OCI-LY7 (cell line): Measurements from ENCODE around the gene GNB5. TPM values are rescaled to one million over a fixed set of nuclear protein-coding genes. Genes with fewer than 3 reads are reported as not detected.
A peak's percentile ranks its signal among the peaks of the same experiment; 100 is the strongest.

Source experiments
- BruUV-seq: library from RNA; stranded (reverse); fragments of 400-500 nt; replicated peaks from 2 replicates; lab custom pipeline; 2021; lab: Mats Ljungman, UMichigan
- CTCF ChIA-PET: fragments of 300-600 bp; sonication (Branson Sonifier 250); formaldehyde crosslinking; loops from one replicate; lab custom pipeline; 2022; ENCODE audit warnings: antibody characterized with exemption; ENCODE audit not compliant: unreplicated experiment; lab: Charles Lee
- POLR2A ChIA-PET: fragments of 300-600 bp; sonication (Branson Sonifier 250); formaldehyde crosslinking; loops from one replicate; lab custom pipeline; 2022; ENCODE audit warnings: antibody characterized with exemption; lab: Charles Lee
- DNase-seq: peaks from one replicate; pipeline ENCODE4 v3.0.0-alpha.2; 2015; ENCODE audit warnings: low spot score
- H2AFZ ChIP-seq: fragments of 200-600 bp; sonication (generic), shearing (Covaris generic); 2 replicates; pipeline ENCODE4 v1.6.1; 2014; ENCODE audit warnings: mild to moderate bottlenecking, antibody characterized with exemption, low read length, moderate library complexity
- H3K27ac ChIP-seq: fragments of 200-600 bp; sonication (generic); 2 replicates; pipeline ENCODE4 v1.5.1; 2014; ENCODE audit warnings: mixed run types, low read depth, mild to moderate bottlenecking, moderate library complexity, low read length, inconsistent platforms; ENCODE audit not compliant: poor library complexity, severe bottlenecking
- H3K36me3 ChIP-seq: fragments of 200-600 bp; sonication (generic); 2 replicates; pipeline ENCODE4 v1.6.1; 2014; ENCODE audit warnings: mild to moderate bottlenecking, antibody characterized with exemption, low read length, moderate library complexity, mixed read lengths; ENCODE audit not compliant: insufficient read depth
- H3K4me1 ChIP-seq: fragments of 200-600 bp; sonication (generic); 2 replicates; pipeline ENCODE4 v1.5.1; 2014; ENCODE audit warnings: mild to moderate bottlenecking, low read length; ENCODE audit not compliant: insufficient read depth, poor library complexity, severe bottlenecking
- H3K4me2 ChIP-seq: fragments of 200-600 bp; sonication (generic); 2 replicates; pipeline ENCODE4 v1.6.1; 2014; ENCODE audit warnings: mild to moderate bottlenecking, low read length
- H3K4me3 ChIP-seq: fragments of 200-600 bp; sonication (generic); 2 replicates; pipeline ENCODE4 v1.5.1; 2014; ENCODE audit warnings: mild to moderate bottlenecking, low read depth, low read length; ENCODE audit not compliant: poor library complexity, severe bottlenecking
- H3K79me2 ChIP-seq: fragments of 200-600 bp; sonication (generic); 2 replicates; pipeline ENCODE4 v1.6.1; 2016; ENCODE audit warnings: low read depth, mild to moderate bottlenecking, low read length, moderate library complexity, mixed read lengths; ENCODE audit not compliant: insufficient read depth
- H3K9me2 ChIP-seq: fragments of 200-600 bp; sonication (generic); 2 replicates; pipeline ENCODE4 v1.6.1; 2016; ENCODE audit warnings: mild to moderate bottlenecking, low read length, mixed read lengths; ENCODE audit not compliant: insufficient read depth
- H3K9me3 ChIP-seq: fragments of 200-600 bp; sonication (generic); 2 replicates; pipeline ENCODE4 v1.6.1; 2014; ENCODE audit warnings: mild to moderate bottlenecking, mixed run types, low read length, mixed read lengths
- H4K20me1 ChIP-seq: fragments of 200-600 bp; sonication (generic); 2 replicates; pipeline ENCODE4 v1.6.1; 2014; ENCODE audit warnings: mild to moderate bottlenecking, antibody characterized with exemption, low read length, moderate library complexity, mixed read lengths; ENCODE audit not compliant: insufficient read depth
- EZH2phosphoT487 ChIP-seq: fragments of 200-600 bp; sonication (generic); IDR thresholded peaks from 2 replicates; pipeline ENCODE4 v1.6.1; 2018; ENCODE audit warnings: low read depth, borderline replicate concordance, mild to moderate bottlenecking, mixed run types, antibody characterized with exemption, low read length, moderate library complexity, mixed read lengths
- intact Hi-C: fragments of 100-400 bp; cut with micrococcal nuclease; formaldehyde crosslinking; loops from one replicate; pipeline ENCODE4 v1.10.0; 2022; ENCODE audit not compliant: unreplicated experiment
- total RNA-seq, 2 experiments: library from RNA; depleted of rRNA in 1 of 2; stranded (reverse); fragments of >200 nt in 1 of 2; shearing (Covaris generic) in 1 of 2; gene quantifications; 2 replicates each; pipeline ENCODE4 v1.2.3, GENCODE V29; 2014 to 2022
- TF ChIP-seq, protein P1 (sequence below): fragments of 200-600 bp; sonication (generic); conservative IDR thresholded peaks from 2 replicates; pipeline ENCODE4 v1.5.1; 2014; ENCODE audit warnings: mild to moderate bottlenecking, antibody characterized with exemption, low read length, moderate library complexity, mixed read lengths

Gene GNB5
- total RNA-seq, 2 experiments from 2014 or later: 49.0 to 53.9 TPM

DNA sequence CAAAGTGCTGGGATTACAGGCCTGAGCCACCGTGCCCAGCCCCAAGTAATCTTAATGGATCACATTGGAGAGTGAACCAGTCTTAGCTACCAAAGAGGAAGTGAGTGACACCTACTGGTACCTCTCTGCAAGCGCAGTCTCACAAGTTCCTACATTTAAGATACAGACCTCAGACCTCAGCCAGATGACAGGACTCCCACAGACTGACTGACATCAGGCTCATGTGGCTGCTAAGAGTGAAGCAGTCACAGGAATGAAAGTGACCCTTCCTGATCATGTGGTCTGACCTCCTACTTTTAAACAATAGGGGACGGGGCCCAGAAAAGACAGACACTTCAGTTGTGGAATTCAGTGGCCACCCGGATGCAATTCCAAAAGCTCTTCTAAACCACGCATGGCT lies 36.3 kb upstream of the GNB5 start:
- Histone ChIP-seq H3K9me3 (no peaks in the 10 kb centered on the region), H4K20me1 (no peaks in the 10 kb centered on the region), H3K27ac (peak overlapping the region; percentile 20), H3K36me3 (peaks cover 55% of the 10 kb centered on the region), H2AFZ (no peak overlapping the region), H3K9me2 (no peaks in the 10 kb centered on the region), H3K4me2 (peak overlapping the region; percentile 22; the same call in 1 of the 2 replicates), H3K4me3 (no peak overlapping the region), H3K4me1 (peaks cover 90% of the 10 kb centered on the region), H3K79me2 (peaks cover 53% of the 10 kb centered on the region)
- intact Hi-C loops: loop anchor here (1.0 kb wide), 2 partner anchors 10 to 44 kb away; no protein-coding TSS in a partner anchor
- POLR2A ChIA-PET: interaction anchor here (0.7 to 8.4 kb wide), 7 partner anchors 6 to 62 kb away, joined by 3 to 167 read pairs (median 4); no protein-coding TSS in a partner anchor
- DNase-seq: peak; percentile 92
- TF ChIP-seq, protein P1, sequence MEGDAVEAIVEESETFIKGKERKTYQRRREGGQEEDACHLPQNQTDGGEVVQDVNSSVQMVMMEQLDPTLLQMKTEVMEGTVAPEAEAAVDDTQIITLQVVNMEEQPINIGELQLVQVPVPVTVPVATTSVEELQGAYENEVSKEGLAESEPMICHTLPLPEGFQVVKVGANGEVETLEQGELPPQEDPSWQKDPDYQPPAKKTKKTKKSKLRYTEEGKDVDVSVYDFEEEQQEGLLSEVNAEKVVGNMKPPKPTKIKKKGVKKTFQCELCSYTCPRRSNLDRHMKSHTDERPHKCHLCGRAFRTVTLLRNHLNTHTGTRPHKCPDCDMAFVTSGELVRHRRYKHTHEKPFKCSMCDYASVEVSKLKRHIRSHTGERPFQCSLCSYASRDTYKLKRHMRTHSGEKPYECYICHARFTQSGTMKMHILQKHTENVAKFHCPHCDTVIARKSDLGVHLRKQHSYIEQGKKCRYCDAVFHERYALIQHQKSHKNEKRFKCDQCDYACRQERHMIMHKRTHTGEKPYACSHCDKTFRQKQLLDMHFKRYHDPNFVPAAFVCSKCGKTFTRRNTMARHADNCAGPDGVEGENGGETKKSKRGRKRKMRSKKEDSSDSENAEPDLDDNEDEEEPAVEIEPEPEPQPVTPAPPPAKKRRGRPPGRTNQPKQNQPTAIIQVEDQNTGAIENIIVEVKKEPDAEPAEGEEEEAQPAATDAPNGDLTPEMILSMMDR: peak; percentile 83
- TF ChIP-seq EZH2phosphoT487: no peak
- CTCF ChIA-PET: interaction anchor here (0.9 to 3.0 kb wide), 4 partner anchors 8 to 43 kb away, joined by 3 to 10 read pairs (median 6); no protein-coding TSS in a partner anchor
- no TSS peak for BruUV-seq

DNA sequence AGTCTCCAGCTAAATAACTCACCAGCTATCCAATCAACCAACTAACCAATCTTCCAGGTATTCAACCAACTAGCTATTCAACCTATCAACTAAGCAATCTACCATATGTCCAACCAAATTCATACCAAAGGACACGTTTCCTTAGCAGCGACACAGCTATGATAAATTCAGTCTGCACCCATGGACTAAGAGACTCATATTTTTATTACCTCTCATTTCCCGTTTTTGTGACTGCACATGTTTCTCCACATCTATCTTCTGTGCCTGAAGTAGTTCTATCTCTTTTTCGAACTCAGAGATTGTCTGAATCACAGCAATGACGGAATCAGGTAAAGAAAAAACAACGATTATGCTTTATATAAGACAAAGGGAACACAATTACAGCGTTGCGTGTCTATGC lies 34.0 kb upstream of the GNB5 start:
- peak; percentile 59 for DNase-seq

More for the DNA sequence above, 34.0 kb upstream of the GNB5 start:
- Histone ChIP-seq H3K79me2 (peaks cover 63% of the 10 kb centered on the region), H3K9me2 (no peaks in the 10 kb centered on the region), H3K27ac (peak overlapping the region; percentile 97), H3K4me3 (peak overlapping the region; percentile 79), H3K9me3 (no peaks in the 10 kb centered on the region), H2AFZ (no peak overlapping the region; the same call in 1 of the 2 replicates), H3K4me2 (peak overlapping the region; percentile 94), H3K36me3 (peaks cover 47% of the 10 kb centered on the region), H4K20me1 (no peaks in the 10 kb centered on the region), H3K4me1 (peaks cover 75% of the 10 kb centered on the region)
- ChIA-PET POLR2A (interaction anchor here (0.7 to 8.4 kb wide), 16 partner anchors 8 to 458 kb away, joined by 3 to 167 read pairs (median 4); partner anchors contain the start of gene ATOSA), CTCF (interaction anchor here (0.8 kb wide), 1 partner anchor 8 kb away, joined by 5 read pairs; no protein-coding TSS in a partner anchor)
- TF ChIP-seq, protein P1: no peak
- TF ChIP-seq EZH2phosphoT487: no peak
- BruUV-seq: no TSS peak
- intact Hi-C loops: no loop called here
